ENCODE measurements around the gene SYTL3. TPM values are rescaled to one million over a fixed set of nuclear protein-coding genes. Genes with fewer than 3 reads are reported as not detected.

Gene SYTL3
- total RNA-seq, 2 experiments from 2014 or later, result 151 to 163 TPM

DNA sequence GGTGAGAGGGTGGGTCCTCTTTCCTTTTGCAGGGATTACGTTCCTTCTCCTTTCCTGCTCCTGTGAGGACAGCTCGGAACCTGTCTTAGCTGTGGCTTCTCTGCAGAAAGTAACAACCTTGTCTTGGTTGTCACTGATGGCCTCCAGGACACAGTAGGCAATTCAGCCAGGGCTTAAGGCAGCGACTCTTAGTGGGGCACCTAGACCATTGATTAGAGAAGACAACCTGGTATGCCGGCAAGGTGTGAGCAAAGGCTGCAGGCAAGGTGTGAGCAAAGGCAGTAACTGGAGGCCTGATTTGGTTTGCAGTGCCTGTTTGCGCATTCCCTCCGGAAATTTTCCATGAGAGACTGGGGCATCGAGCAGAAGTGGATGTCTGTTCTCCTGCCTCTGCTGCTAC lies 42.9 kb upstream of the SYTL3 start:
- no peak overlapping the region for H3K4me3 Mint-ChIP-seq
- no peak for DNase-seq
- ATAC-seq, result no peak
- TF ChIP-seq, protein P1, sequence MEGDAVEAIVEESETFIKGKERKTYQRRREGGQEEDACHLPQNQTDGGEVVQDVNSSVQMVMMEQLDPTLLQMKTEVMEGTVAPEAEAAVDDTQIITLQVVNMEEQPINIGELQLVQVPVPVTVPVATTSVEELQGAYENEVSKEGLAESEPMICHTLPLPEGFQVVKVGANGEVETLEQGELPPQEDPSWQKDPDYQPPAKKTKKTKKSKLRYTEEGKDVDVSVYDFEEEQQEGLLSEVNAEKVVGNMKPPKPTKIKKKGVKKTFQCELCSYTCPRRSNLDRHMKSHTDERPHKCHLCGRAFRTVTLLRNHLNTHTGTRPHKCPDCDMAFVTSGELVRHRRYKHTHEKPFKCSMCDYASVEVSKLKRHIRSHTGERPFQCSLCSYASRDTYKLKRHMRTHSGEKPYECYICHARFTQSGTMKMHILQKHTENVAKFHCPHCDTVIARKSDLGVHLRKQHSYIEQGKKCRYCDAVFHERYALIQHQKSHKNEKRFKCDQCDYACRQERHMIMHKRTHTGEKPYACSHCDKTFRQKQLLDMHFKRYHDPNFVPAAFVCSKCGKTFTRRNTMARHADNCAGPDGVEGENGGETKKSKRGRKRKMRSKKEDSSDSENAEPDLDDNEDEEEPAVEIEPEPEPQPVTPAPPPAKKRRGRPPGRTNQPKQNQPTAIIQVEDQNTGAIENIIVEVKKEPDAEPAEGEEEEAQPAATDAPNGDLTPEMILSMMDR (IDR thresholded peaks at IDR 0.05), result no peak
- POLR2A ChIA-PET, result no interaction called here
- intact Hi-C loops (cut with micrococcal nuclease), result loop anchor here (10.0 kb wide), 1 partner anchor 392 kb away; no protein-coding TSS in a partner anchor
- H3K27me3 Mint-ChIP-seq, result no peaks in the 10 kb centered on the region
- peaks cover 46% of the 10 kb centered on the region for H3K36me3 Mint-ChIP-seq (ENCODE audit: low read depth)
- H3K9me3 Mint-ChIP-seq, result no peaks in the 10 kb centered on the region
- H3K27ac Mint-ChIP-seq, result no peak overlapping the region
- H3K4me1 Mint-ChIP-seq (ENCODE audit: low read depth), result no peaks in the 10 kb centered on the region
- CTCF ChIA-PET, result interaction anchor here (1.9 to 2.6 kb wide), 3 partner anchors 12 to 386 kb away, joined by 7 to 17 read pairs (median 8); no protein-coding TSS in a partner anchor

DNA sequence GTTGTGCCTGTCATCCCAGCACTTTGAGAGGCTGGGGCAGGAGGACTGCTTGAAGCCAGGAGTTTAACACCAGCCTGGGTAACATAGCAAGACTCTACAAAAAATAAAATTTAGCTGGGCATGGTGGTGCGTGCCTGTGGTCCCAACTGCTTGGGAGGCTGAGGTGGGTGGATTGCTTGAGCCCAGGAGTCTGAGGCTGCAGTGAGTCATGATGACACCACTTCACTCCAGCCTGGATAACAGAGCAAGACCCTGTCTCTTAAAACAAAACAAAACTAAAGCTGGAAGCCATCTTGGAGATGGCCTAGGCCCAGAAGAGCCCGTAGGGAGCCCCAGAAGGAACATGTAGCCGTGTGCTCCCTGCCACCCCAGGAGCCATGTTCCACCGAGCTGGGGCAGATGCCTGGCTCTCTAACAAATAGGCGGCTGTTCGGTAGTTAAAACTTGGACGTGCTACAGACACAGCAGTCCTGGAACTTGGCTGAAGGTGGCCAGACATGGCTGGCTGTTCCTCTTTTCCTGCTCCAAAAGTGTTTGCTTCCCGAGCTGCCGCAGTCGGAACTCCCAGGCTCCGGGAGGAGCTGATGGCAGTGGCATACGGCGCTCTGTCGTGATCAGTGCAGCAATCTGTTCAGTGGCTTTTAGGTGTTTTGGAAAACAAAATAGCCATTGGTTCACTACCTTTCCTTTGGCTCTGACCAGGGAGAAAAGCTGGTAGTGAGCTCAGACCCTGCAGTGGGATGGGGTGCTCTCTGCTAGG lies 42.3 kb upstream of the SYTL3 start:
- CTCF ChIA-PET, result interaction anchor here (0.9 to 2.6 kb wide), 3 partner anchors 14 to 386 kb away, joined by 3 to 8 read pairs (median 7); no protein-coding TSS in a partner anchor
- intact Hi-C loops (cut with micrococcal nuclease), result loop anchor here (10.0 kb wide), 1 partner anchor 393 kb away; no protein-coding TSS in a partner anchor
- TF ChIP-seq, protein P1 (IDR thresholded peaks at IDR 0.05), result no peak
- POLR2A ChIA-PET, result no interaction called here
- Mint-ChIP-seq H3K36me3 (ENCODE audit: low read depth) (peaks cover 49% of the 10 kb centered on the region), H3K4me3 (no peak overlapping the region), H3K27ac (no peak overlapping the region), H3K4me1 (ENCODE audit: low read depth) (no peaks in the 10 kb centered on the region), H3K27me3 (no peaks in the 10 kb centered on the region), H3K9me3 (no peaks in the 10 kb centered on the region)
- ATAC-seq (no peak), DNase-seq (no peak)

DNA sequence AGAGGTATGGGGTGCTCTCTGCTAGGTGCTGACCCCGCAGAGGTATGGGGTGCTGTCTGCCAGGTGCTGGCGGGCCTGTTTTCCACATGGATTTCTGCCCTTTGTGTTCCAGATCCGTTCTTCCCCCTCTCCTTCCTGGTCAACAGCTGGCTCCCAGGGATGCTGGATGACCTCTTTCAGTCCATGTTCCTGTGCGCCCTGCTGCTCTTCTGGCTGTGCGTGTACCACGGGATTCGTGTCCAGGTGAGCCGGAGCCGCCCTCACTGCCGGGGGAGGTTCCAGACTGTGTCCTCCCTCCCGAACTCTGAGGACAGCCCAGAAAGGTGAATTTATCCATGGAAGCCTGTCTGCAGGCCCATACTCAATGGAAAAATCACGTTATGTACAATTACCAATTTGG lies 41.6 kb upstream of the SYTL3 start:
- ChIA-PET CTCF (interaction anchor here (1.9 kb wide), 1 partner anchor 387 kb away, joined by 8 read pairs; no protein-coding TSS in a partner anchor), POLR2A (interaction anchor here (0.6 kb wide), 1 partner anchor 422 kb away, joined by 4 read pairs; no protein-coding TSS in a partner anchor)
- ATAC-seq, result no peak
- Mint-ChIP-seq H3K4me1 (ENCODE audit: low read depth) (no peaks in the 10 kb centered on the region), H3K36me3 (ENCODE audit: low read depth) (peaks cover 53% of the 10 kb centered on the region), H3K9me3 (no peaks in the 10 kb centered on the region), H3K27me3 (no peaks in the 10 kb centered on the region), H3K27ac (no peak overlapping the region), H3K4me3 (no peak overlapping the region)
- intact Hi-C loops (cut with micrococcal nuclease), result loop anchor here (10.0 kb wide), 1 partner anchor 393 kb away; no protein-coding TSS in a partner anchor
- TF ChIP-seq, protein P1 (IDR thresholded peaks at IDR 0.05), result no peak
- DNase-seq, result no peak

DNA sequence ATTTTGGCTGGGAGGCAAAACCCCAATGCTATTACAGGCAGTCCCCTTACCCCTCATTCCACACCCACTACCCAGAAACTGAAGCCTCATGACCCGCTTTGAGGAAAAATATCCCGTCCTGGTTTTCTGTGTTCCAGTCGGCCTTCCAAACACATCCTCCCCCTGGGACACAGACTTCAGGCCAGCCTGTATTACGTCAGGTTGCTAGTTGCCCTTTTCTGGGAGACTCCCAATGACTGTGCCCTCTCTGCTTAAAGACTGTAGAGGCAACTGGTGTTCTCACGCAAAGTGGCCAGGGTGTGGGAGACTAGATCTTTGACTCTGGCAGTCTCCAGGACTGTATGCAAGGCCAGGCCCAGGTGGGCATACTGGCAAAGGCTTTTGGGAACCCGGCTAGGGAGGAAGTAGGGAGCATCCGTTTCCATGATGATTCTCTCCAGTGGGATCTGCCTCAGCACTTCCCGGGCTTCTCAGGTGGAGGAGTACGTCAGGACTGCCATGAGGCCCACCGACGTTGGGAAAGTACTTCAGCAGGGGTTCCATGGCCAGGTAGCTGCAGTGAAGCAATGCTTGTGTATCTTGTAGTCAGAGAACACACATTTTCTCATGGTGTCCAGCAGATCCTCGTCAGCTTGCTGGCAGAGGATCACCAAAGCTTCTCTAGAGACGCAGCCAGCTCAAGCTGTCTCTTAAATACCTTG lies 40.2 kb upstream of the SYTL3 start:
- ATAC-seq (no peak), DNase-seq (no peak)
- H3K4me1 Mint-ChIP-seq (ENCODE audit: low read depth), result no peaks in the 10 kb centered on the region
- ChIA-PET POLR2A (no interaction called here), CTCF (no interaction called here)
- peaks cover 2% of the 10 kb centered on the region for H3K9me3 Mint-ChIP-seq
- H3K4me3 Mint-ChIP-seq, result no peak overlapping the region
- H3K27me3 Mint-ChIP-seq, result no peaks in the 10 kb centered on the region
- intact Hi-C loops (cut with micrococcal nuclease), result loop anchor here (10.0 kb wide), 1 partner anchor 395 kb away; no protein-coding TSS in a partner anchor
- H3K27ac Mint-ChIP-seq, result no peak overlapping the region
- TF ChIP-seq, protein P1 (IDR thresholded peaks at IDR 0.05), result no peak
- H3K36me3 Mint-ChIP-seq (ENCODE audit: low read depth), result peaks cover 60% of the 10 kb centered on the region
